Aorta (tissue), 5 donors: ENCODE results near the gene MRPL17. TPM values are rescaled to one million over a fixed set of nuclear protein-coding genes. Genes with fewer than 3 reads are reported as not detected.
"Not testable (repeated sequence)": the region's sequence is repeated elsewhere in the genome, so short reads cannot be mapped to it uniquely, and the experiment has no call there.

Experiments used
- ATAC-seq: fragments of 200-7000 bp; cut with Tn5 transposase; one replicate; pipeline ENCODE4 v1.9.1; 2022; ENCODE audit warnings: moderate library complexity; ENCODE audit not compliant: low FRiP score
- DNase-seq, 2 donors: peaks; one replicate each; pipeline ENCODE4 v3.0.0-alpha.2; 2020
- H3K27ac ChIP-seq, 2 donors: one replicate each; pipeline ENCODE4 v1.5.1; 2013; ENCODE audit warnings: low read length in 2 of 2, mild to moderate bottlenecking in 2 of 2, moderate library complexity in 2 of 2, control low read depth in 1 of 2, inconsistent platforms in 1 of 2, low read depth in 1 of 2
- H3K27me3 ChIP-seq, 2 donors: one replicate each; pipeline ENCODE4 v1.6.1; 2013; ENCODE audit warnings: control low read depth in 1 of 2, low read length in 1 of 2, mild to moderate bottlenecking in 1 of 2, moderate library complexity in 1 of 2; ENCODE audit not compliant: insufficient read depth in 2 of 2, control insufficient read depth in 1 of 2
- H3K36me3 ChIP-seq, 2 donors: one replicate each; pipeline ENCODE4 v1.6.1; 2013; ENCODE audit warnings: control low read depth in 1 of 2, low read length in 1 of 2, mild to moderate bottlenecking in 1 of 2; ENCODE audit not compliant: insufficient read depth in 2 of 2, control insufficient read depth in 1 of 2
- H3K4me1 ChIP-seq, 2 donors: one replicate each; pipeline ENCODE4 v1.6.1; 2013; ENCODE audit warnings: low read length in 2 of 2, control low read depth in 1 of 2, mild to moderate bottlenecking in 1 of 2, moderate library complexity in 1 of 2; ENCODE audit not compliant: insufficient read depth in 2 of 2, control insufficient read depth in 1 of 2
- H3K4me3 ChIP-seq, 2 donors: one replicate each; pipeline ENCODE4 v1.5.1; 2013; ENCODE audit warnings: low read length in 2 of 2, control low read depth in 1 of 2, mild to moderate bottlenecking in 1 of 2
- H3K9me3 ChIP-seq: one replicate; pipeline ENCODE4 v1.6.1; 2013; ENCODE audit warnings: mild to moderate bottlenecking, low read length; ENCODE audit not compliant: control insufficient read depth
- WGBS, 2 donors: extraction: QIAGEN DNeasy Blood & Tissue Kit; methylation state at CpG; one replicate each; pipeline ENCODE4 v1.1.7; 2013; 5-methylcytosine and 5-hydroxymethylcytosine counted together
- intact Hi-C, 2 donors: fragments of 100-400 bp; cut with DNase I; formaldehyde crosslinking; loops; one replicate each; pipeline versions ENCODE4 v1.14.2 to v1.15.0; 2022
- polyA plus RNA-seq, 2 donors: library from polyadenylated mRNA; stranded (reverse); fragments of 200-250 nt; gene quantifications; one replicate each; pipeline ENCODE4 v1.2.3, GENCODE V29; 2013
- total RNA-seq, 2 donors: library from RNA; stranded (reverse); fragmentation: NEBNext Ultra II Directional; extraction: Animal tissue kit (Norgen Biotek cat#: 25700); gene quantifications; one replicate each; pipeline ENCODE4 v1.2.1, GENCODE V29; 2021
- donor health status: healthy with polysubstance abuse.
- donor health status: Bipolar disorder and iron deficiency.
- donor health status: DM: no; HTN: no; CAD: no.
- donor health status: DM: no; HTN: no; CAD: no.
- donor health status: DM: yes; HTN: yes; CAD: no.

Gene MRPL17
- total and polyA plus RNA-seq, 4 donors, result 19.3 to 30.1 (median 25.1) TPM

- WGBS, 2 donors, result 87 to 94% methylated on average over 2 of the region's 2 CpGs
- no peak overlapping the region for H3K27ac ChIP-seq
- no peaks in the 10 kb centered on the region for H3K36me3 ChIP-seq
- H3K27me3 ChIP-seq, result no peaks in the 10 kb centered on the region
- DNase-seq (no peak), ATAC-seq (no peak)
- intact Hi-C loops, result loop anchor here in 1 of 2 donors (5.0 kb wide), 2 partner anchors 177 to 332 kb away; no protein-coding TSS in a partner anchor
- H3K9me3 ChIP-seq, result no peaks in the 10 kb centered on the region
- H3K4me3 ChIP-seq, result no peak overlapping the region
- H3K4me1 ChIP-seq, result no peaks in the 10 kb centered on the region
Observed at GRCh38 chr11:6708876-6709275, 25.7 kb upstream of the MRPL17 start.

- no peaks in the 10 kb centered on the region for H3K4me1 ChIP-seq
- intact Hi-C loops, result loop anchor here in 1 of 2 donors (5.0 kb wide), 2 partner anchors 174 to 329 kb away; no protein-coding TSS in a partner anchor
- H3K36me3 ChIP-seq, result no peaks in the 10 kb centered on the region
- H3K27ac ChIP-seq, result no peak overlapping the region
- 47 to 52% methylated on average over 7 of the region's 7 CpGs for WGBS, 2 donors
- ATAC-seq (peak; percentile 84), DNase-seq (no peak)
- no peaks in the 10 kb centered on the region for H3K9me3 ChIP-seq
- no peak overlapping the region for H3K4me3 ChIP-seq
- H3K27me3 ChIP-seq, result no peaks in the 10 kb centered on the region
Observed at GRCh38 chr11:6705905-6706535, 22.9 kb upstream of the MRPL17 start.

- Histone ChIP-seq H3K27me3 (no peaks in the 10 kb centered on the region), H3K4me1 (no peaks in the 10 kb centered on the region), H3K4me3 (no peak overlapping the region), H3K27ac (no peak overlapping the region), H3K9me3 (no peaks in the 10 kb centered on the region), H3K36me3 (no peaks in the 10 kb centered on the region)
- intact Hi-C loops, result no loop called here
- WGBS, 2 donors, result 61 to 79% methylated on average over 2 of the region's 2 CpGs
- DNase-seq (peak in 1 of 2 donors; percentile 64), ATAC-seq (peak; percentile 90)
Observed at GRCh38 chr11:6703247-6704063, 20.3 kb upstream of the MRPL17 start.

- H3K4me1 ChIP-seq, ATAC-seq, H3K27me3 ChIP-seq, DNase-seq, intact Hi-C loops, H3K36me3 ChIP-seq, H3K27ac ChIP-seq, H3K9me3 ChIP-seq, H3K4me3 ChIP-seq: not testable (repeated sequence)
- WGBS, 2 donors, result 54 to 80% methylated on average over 3 of the region's 3 CpGs
Observed at GRCh38 chr11:6701955-6702354, 18.8 kb upstream of the MRPL17 start.

GRCh38 chr11:6695377-6695776 lies 12.2 kb upstream of the MRPL17 start:
- 2 to 11% methylated on average over 1 of the region's 1 CpG for WGBS, 2 donors
- intact Hi-C loops, result no loop called here
- DNase-seq (no peak), ATAC-seq (peak; percentile 90)
- Histone ChIP-seq H3K9me3 (no peaks in the 10 kb centered on the region), H3K4me1 (peaks cover 2 to 10% of the 10 kb centered on the region in 2 donors), H3K36me3 (no peaks in the 10 kb centered on the region), H3K27ac (peak overlapping the region in 1 of 2 donors; percentile 96), H3K4me3 (no peak overlapping the region), H3K27me3 (no peaks in the 10 kb centered on the region)

- peaks cover 2 to 10% of the 10 kb centered on the region in 2 donors for H3K4me1 ChIP-seq
- no peaks in the 10 kb centered on the region for H3K36me3 ChIP-seq
- no peak for DNase-seq
- no peaks in the 10 kb centered on the region for H3K9me3 ChIP-seq
- 0 to 2% methylated on average over 1 of the region's 1 CpG for WGBS, 2 donors
- H3K4me3 ChIP-seq, result no peak overlapping the region
- ATAC-seq, result no peak
- H3K27me3 ChIP-seq, result no peaks in the 10 kb centered on the region
- intact Hi-C loops, result no loop called here
- H3K27ac ChIP-seq, result peak overlapping the region in 1 of 2 donors; percentile 51
Observed at GRCh38 chr11:6694229-6694535, 11.0 kb upstream of the MRPL17 start.

- no peaks in the 10 kb centered on the region for H3K36me3 ChIP-seq
- DNase-seq, result peak in 1 of 2 donors; percentile 48
- WGBS, 2 donors, result 93 to 100% methylated on average over 1 of the region's 1 CpG
Observed at GRCh38 chr11:6693342-6694228, 10.4 kb upstream of the MRPL17 start.

GRCh38 chr11:6692128-6692527 lies 9.0 kb upstream of the MRPL17 start:
- no peak for ATAC-seq
- H3K9me3 ChIP-seq, result no peaks in the 10 kb centered on the region
- H3K36me3 ChIP-seq, result no peaks in the 10 kb centered on the region
- H3K27ac ChIP-seq, result peak overlapping the region in 1 of 2 donors; percentile 57
- H3K27me3 ChIP-seq, result no peaks in the 10 kb centered on the region
- peaks cover 2 to 10% of the 10 kb centered on the region in 2 donors for H3K4me1 ChIP-seq
- DNase-seq, result no peak
- H3K4me3 ChIP-seq, result no peak overlapping the region
- intact Hi-C loops, result no loop called here

More at GRCh38 chr11:6693342-6694228, 10.4 kb upstream of the MRPL17 start:
- Histone ChIP-seq H3K9me3 (no peaks in the 10 kb centered on the region), H3K4me3 (no peak overlapping the region), H3K27me3 (no peaks in the 10 kb centered on the region), H3K27ac (peak overlapping the region in 1 of 2 donors; percentile 51), H3K4me1 (peaks cover 2 to 10% of the 10 kb centered on the region in 2 donors)
- no peak for ATAC-seq
- intact Hi-C loops, result no loop called here
